SW480 (cell line): Measurements from ENCODE around the gene EPHB1.

Experiments
- DNase-seq: peaks from one replicate; pipeline ENCODE4 v3.0.0-alpha.2; 2016; ENCODE audit warnings: low spot score

EPHB1 gene

DNA sequence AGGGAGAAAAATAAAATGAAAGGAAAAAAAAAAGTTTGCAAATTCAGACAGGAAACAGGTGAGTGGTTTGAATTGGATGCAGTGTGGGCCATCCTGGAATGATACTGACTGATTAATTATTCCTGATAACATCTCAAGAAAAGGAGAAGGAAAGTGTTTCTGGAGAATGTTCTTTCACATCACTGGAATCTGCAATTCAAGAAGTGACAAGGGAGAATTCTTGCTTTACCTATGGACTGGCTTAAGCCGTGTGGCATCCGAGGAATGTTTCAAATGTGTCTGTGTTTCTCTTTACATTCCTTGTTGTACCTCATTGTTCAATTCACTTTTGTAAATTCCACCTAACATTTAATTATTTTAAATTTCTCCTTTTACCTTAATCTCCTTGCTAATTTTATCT, 465.0 kb downstream of the EPHB1 start:
- DNase-seq: no peak

DNA sequence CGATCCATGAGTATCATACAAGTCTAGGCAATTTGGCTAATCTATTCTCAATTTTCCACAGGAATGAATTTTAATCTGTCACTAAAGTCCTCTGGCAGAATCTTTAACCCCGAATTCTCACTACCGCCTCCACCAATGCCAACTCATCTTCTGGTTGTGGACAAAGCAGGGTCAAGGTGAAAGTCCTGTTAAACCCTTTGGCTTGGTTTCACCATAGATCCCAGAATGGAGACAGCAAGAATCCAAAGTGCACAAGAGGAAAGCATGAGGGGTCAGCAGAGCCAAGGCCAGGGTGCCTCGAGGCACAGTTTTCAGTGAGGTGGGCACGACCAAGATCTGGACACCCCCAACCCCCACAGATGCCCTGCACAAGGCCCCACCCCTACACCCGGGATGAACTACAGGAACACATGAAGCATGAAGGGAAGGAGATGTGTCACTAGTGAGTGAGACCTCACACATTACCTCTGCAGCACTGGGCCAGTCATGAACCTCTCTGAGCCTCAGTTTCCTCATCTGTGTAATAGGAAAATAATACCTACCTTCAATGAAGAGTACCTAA, 466.2 kb downstream of the EPHB1 start:
- no peak for DNase-seq

DNA sequence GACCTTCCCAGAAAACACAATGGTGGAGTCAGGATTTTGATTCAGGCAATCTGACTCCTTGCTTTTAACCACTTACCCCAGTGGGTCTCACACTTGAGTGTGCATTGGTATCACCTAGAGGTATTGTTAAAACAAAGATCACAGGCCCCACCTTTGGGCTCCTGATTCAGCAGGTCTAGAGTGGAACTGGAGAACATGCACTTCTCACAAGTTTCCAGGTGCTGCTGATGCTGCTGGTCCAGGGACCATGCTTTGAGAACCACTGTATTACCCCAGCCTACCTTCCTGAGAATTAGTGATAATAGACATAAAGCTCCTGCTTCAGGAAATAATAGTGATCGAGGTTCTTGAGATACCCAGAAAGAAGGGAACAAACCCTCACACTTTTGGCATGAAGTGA, 466.9 kb downstream of the EPHB1 start:
- no peak for DNase-seq

DNA sequence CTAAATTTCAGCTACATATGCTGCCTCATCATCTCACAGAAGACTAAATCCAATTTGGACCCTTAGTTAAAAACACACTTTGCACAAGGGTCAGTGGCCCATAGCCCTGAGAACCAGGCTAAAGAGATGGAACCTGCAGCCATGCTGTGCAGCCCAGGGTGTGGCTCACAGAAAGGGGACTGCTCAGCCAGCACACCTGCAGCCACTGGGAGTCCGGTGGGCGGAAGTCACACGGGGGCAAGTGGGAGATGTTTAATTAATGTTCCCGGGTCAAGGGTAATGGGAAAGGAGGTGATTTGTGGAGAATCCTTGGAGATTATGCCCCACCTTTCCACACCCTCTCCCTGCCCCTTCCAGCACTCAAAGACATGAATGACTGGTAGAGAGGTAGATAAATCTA, 467.4 kb downstream of the EPHB1 start:
- DNase-seq: no peak

DNA sequence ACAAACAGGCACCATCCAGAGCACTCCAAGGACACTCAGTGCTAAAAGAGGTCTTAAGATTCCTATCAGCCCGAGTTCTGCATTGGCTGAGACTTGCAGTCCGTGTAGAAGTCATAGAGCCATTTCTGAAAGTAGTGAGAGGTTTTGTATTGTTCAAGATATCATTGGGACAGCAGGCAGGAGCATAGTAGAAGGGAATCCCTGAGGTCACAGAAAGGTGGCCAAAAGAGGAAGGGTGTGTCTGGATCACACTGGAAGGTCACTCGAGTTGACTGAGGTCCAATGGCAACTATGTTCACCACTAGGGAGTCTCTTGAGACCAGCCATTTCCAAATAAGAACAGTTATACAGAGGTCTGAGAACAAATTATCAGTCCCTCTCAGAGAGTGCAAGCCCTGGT, 468.3 kb downstream of the EPHB1 start:
- DNase-seq: no peak

DNA sequence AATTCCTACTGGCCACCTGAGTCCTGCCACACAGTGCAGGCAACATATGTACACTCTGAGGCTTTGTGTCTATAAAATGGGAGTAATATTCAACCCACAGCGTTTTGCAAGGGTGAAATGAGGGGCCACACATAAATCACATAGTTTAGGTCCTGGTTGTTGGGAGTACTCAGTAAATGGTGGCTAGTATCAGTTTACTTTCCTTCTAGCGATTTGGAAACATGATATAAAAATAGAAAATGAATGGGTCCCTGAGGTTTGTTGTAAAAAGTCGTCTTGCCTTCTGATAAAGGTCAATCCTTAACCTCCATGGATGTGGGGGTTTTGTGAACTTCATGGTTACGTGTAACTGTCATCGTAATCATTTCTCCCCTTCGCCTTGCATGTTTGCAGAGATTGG, 472.4 kb downstream of the EPHB1 start:
- DNase-seq: no peak

DNA sequence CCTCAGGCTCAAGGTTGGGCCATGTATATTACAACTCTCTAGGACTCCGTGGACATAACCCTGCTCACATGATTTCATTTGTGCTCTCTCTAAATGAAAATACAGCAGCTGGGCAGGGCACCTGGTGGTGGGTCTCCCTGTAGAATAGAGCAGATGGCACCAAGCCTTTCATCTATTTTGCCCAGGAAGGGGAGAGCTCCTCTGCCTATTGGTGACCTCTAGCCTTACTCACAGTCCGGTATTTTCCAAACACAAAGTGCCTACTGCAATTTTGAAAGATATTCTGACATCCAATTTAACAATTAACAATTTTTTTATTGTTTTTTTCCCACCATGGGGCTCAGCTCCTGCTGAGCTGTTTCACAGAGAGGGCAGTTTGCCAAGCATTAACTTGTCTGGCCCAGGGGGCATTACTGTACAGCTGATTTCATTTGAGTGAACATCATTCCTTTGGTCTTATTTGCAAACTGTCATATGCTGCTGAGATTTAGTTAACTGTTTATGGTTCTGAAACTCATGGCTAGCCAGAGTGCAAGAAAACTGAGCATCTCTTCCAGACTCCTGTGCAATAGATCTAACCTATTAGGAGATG, 474.0 kb downstream of the EPHB1 start:
- no peak for DNase-seq

DNA sequence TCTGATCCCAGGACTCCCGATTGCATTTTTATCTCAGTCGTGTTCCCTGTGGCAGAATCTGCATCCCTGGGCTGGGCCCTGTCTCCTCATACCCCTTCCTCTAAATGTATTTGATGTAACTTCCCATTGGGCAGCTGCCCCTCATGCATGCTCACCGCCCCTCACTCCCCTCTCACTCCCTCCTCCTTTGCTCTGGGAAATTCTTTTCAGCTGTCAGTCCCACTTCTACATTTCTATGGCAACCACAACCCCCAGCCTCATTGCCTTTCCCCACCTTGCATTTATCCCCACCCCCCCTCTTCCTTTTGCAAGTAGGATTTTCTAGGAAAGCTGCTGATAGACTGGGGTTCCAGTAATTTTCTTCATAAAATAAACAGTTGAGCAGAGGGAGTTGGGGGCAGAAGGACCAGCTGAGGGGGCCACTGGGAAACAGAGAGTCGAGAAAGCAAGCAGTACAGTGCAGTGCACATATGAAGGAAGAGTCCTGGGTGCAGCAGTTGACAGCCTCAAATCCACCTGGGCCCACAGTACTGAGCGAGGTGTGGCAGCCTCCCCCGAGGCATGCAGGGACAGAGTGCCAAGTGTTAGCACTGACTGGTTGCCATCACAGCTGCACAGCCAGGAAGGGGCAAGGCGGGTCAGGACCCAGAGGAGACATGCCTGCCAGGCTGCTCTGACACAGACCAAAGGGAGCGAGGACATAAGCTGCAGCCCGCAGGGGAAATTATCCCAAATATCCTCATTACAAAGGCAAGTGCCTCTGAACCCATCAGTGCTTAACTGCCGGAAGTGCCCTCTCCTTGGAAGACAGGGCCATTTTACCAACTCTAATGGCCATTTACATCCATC, 476.3 kb downstream of the EPHB1 start:
- DNase-seq: no peak

DNA sequence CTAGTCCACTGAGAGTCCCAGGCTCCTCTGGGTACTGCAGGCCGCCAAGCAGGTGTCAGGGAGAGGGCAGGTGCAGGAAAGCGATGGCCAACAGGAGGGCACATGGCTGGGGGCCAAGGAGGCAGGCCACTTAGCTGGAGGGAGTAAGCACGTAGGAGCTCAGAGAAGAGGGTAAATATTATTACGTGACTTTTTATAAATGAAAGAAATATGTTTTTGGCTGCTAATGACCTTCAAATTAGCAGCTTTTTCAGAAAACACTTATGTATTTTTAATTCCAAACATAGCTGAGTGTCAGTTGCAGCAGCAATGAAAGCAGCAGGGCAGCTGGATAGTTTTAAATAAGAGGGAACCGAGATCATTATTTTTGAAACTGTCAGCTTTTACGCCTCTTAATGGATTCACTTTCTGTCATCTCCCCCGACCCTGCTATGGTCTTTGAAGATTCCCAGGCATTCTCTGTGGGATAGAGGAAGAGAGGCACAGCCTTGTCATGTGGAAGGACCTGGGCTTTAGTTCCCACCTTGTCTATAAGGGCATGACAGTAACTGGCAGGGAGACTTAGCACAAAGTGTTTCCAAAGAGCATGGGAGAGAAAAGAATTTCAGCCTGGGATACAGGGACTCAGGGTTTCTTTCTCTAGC, 477.1 kb downstream of the EPHB1 start:
- DNase-seq: no peak

DNA sequence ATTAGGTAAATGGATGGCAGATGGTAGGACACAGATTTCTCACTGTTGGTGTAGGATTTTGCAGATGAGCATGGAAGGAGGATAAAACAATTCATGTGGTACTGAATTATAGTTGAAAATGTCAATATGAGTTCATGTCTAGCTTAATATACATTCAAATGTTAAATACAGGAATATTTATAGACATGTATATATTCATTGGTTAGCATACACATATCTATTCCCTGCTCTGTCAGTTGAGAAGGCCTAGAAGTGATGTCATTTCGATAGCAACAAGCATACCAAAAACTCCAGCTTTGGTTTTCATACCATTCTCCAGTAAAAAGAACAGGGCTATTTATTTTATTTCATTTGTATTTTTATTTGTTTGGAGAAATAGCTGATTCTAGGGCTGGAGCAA, 497.1 kb downstream of the EPHB1 start:
- DNase-seq: no peak

DNA sequence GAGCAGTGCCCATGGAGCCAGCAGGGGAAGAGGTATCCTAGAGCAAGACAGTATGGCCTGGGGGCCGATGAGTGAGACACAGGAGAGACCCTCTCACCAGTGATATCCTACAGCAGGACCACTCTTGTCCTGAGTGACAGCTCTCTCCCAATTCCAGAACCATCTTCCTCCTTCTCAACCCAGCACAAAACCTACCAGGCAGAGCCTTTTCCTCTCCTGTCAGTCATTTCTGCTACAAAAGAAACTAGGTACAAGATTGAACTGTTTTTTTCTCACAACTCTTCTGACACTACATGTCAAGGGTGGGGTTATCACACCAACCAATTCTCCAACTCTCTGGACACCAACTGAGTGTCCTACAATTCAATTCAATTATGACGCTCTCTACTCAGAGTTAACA, 506.6 kb downstream of the EPHB1 start:
- no peak for DNase-seq

DNA sequence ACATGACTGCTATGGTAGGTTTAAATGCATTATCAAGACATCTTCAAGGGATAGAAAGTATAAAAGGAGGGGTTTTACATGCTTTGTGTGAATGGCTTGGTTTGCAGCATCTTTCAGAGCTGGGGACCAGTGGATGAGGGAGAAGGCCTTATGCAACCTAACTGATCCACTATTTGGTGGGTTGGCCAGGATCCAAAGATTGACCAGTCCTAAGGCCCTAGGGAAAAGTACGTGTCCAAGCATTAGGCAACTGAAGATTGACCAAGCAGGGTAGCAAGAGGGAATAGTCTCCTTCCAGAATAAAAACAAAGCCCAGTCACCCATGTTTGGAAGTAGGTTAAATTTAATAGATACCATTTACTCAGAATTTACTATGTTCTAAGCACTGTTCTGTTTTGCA, 509.3 kb downstream of the EPHB1 start:
- DNase-seq: no peak
